H9 (cell line): ENCODE measurements around the gene SPOUT1. TPM values are rescaled to one million over a fixed set of nuclear protein-coding genes. Genes with fewer than 3 reads are reported as not detected.
A peak's percentile ranks its signal among the peaks of the same experiment; 100 is the strongest.

Experiments used
- DNase-seq: peaks from one replicate; pipeline ENCODE4 v3.0.0-alpha.2; 2017
- H2AFZ ChIP-seq: one replicate; pipeline ENCODE4 v1.6.1; 2013; ENCODE audit warnings: mild to moderate bottlenecking, low read length, control low read depth, moderate library complexity
- H2AK5ac ChIP-seq: 2 replicates; pipeline ENCODE4 v1.6.1; 2013; ENCODE audit warnings: low read length, control low read depth, mixed read lengths; ENCODE audit not compliant: insufficient read length
- H2BK120ac ChIP-seq: one replicate; pipeline ENCODE4 v1.6.1; 2013; ENCODE audit warnings: low read depth, mild to moderate bottlenecking, low read length, control low read depth, inconsistent platforms; ENCODE audit not compliant: poor library complexity, severe bottlenecking
- H2BK12ac ChIP-seq: 2 replicates; pipeline ENCODE4 v1.6.1; 2013; ENCODE audit warnings: low read length, control low read depth, mixed read lengths, low read depth; ENCODE audit not compliant: insufficient read length
- H2BK15ac ChIP-seq: 2 replicates; pipeline ENCODE4 v1.6.1; 2013; ENCODE audit warnings: low read depth, low read length, control low read depth
- H2BK20ac ChIP-seq: one replicate; pipeline ENCODE4 v1.6.1; 2013; ENCODE audit warnings: low read depth, mild to moderate bottlenecking, low read length, control low read depth, inconsistent platforms; ENCODE audit not compliant: poor library complexity, severe bottlenecking
- H2BK5ac ChIP-seq: 2 replicates; pipeline ENCODE4 v1.6.1; 2013; ENCODE audit warnings: low read length, control low read depth, mixed read lengths; ENCODE audit not compliant: insufficient read length
- H3K14ac ChIP-seq: 2 replicates; pipeline ENCODE4 v1.6.1; 2013; ENCODE audit warnings: low read length, control low read depth; ENCODE audit not compliant: insufficient read depth
- H3K18ac ChIP-seq: 2 replicates; pipeline ENCODE4 v1.6.1; 2013; ENCODE audit warnings: low read depth, mild to moderate bottlenecking, mixed read lengths, low read length, control low read depth; ENCODE audit not compliant: insufficient read length
- H3K23ac ChIP-seq: 2 replicates; pipeline ENCODE4 v1.6.1; 2013; ENCODE audit warnings: low read length, control low read depth, mixed read lengths, low read depth; ENCODE audit not compliant: insufficient read length
- H3K23me2 ChIP-seq: 2 replicates; pipeline ENCODE4 v1.6.1; 2013; ENCODE audit warnings: low read depth, mild to moderate bottlenecking, mixed read lengths, low read length, control low read depth; ENCODE audit not compliant: insufficient read length, poor library complexity, severe bottlenecking
- H3K27ac ChIP-seq: 2 replicates; pipeline ENCODE4 v1.5.1; 2013; ENCODE audit warnings: low read length, control low read depth, mixed read lengths, low read depth; ENCODE audit not compliant: insufficient read length
- H3K27me3 ChIP-seq: 2 replicates; pipeline ENCODE4 v1.6.1; 2013; ENCODE audit warnings: low read length, control low read depth, inconsistent platforms; ENCODE audit not compliant: insufficient read depth
- H3K4ac ChIP-seq: 2 replicates; pipeline ENCODE4 v1.6.1; 2013; ENCODE audit warnings: low read depth, mild to moderate bottlenecking, control low read depth, inconsistent platforms, low read length, moderate library complexity
- H3K4me1 ChIP-seq: 2 replicates; pipeline ENCODE4 v1.6.1; 2013; ENCODE audit warnings: low read length, control low read depth, inconsistent platforms; ENCODE audit not compliant: insufficient read depth
- H3K4me2 ChIP-seq: 2 replicates; pipeline ENCODE4 v1.6.1; 2013; ENCODE audit warnings: low read length, control low read depth, mixed read lengths; ENCODE audit not compliant: insufficient read length, insufficient read depth
- H3K56ac ChIP-seq: 2 replicates; pipeline ENCODE4 v1.6.1; 2013; ENCODE audit warnings: low read depth, mild to moderate bottlenecking, mixed read lengths, low read length, control low read depth; ENCODE audit not compliant: insufficient read length
- H3K79me1 ChIP-seq: 2 replicates; pipeline ENCODE4 v1.6.1; 2013; ENCODE audit warnings: low read depth, mild to moderate bottlenecking, moderate library complexity, low read length, control low read depth, inconsistent platforms; ENCODE audit not compliant: insufficient read depth, poor library complexity, severe bottlenecking
- H3K79me2 ChIP-seq: 2 replicates; pipeline ENCODE4 v1.6.1; 2013; ENCODE audit warnings: low read length, control low read depth, inconsistent platforms; ENCODE audit not compliant: insufficient read depth
- H3K9ac ChIP-seq: 2 replicates; pipeline ENCODE4 v1.6.1; 2013; ENCODE audit warnings: low read length, control low read depth, mixed read lengths; ENCODE audit not compliant: insufficient read length; ENCODE audit errors: extremely low read depth
- H3K9me3 ChIP-seq: one replicate; pipeline ENCODE4 v1.6.1; 2013; ENCODE audit warnings: low read depth, low read length, inconsistent platforms; ENCODE audit not compliant: control insufficient read depth
- H3T11ph ChIP-seq: one replicate; pipeline ENCODE4 v1.6.1; 2013; ENCODE audit warnings: mild to moderate bottlenecking, low read length, control low read depth, inconsistent platforms
- H4K20me1 ChIP-seq: one replicate; pipeline ENCODE4 v1.6.1; 2013; ENCODE audit not compliant: control insufficient read depth, insufficient read length, insufficient read depth
- H4K5ac ChIP-seq: 2 replicates; pipeline ENCODE4 v1.6.1; 2013; ENCODE audit warnings: low read depth, mild to moderate bottlenecking, mixed read lengths, low read length, control low read depth; ENCODE audit not compliant: insufficient read length
- H4K8ac ChIP-seq: replicated peaks from 2 replicates; pipeline ENCODE4 v1.6.1; 2013; ENCODE audit warnings: low read length, control low read depth, mixed read lengths, low read depth; ENCODE audit not compliant: insufficient read length
- H4K91ac ChIP-seq: 2 replicates; pipeline ENCODE4 v1.6.1; 2013; ENCODE audit warnings: low read depth, mild to moderate bottlenecking, moderate library complexity, mixed read lengths, low read length, control low read depth; ENCODE audit not compliant: insufficient read length
- H3K27ac Mint-ChIP-seq, 3 experiments: 2 replicates in 2 of 3; 3 replicates in 1 of 3; pipeline ENCODE4 v1.8.0; 2020 to 2021; ENCODE audit warnings: mixed read lengths in 3 of 3, mild to moderate bottlenecking in 1 of 3, moderate library complexity in 1 of 3
- H3K27me3 Mint-ChIP-seq: 2 replicates; pipeline ENCODE4 v1.8.0; 2021; ENCODE audit warnings: low read depth, mild to moderate bottlenecking, moderate library complexity, mixed read lengths
- H3K36me3 Mint-ChIP-seq, 3 experiments: 2 replicates in 2 of 3; 3 replicates in 1 of 3; pipeline ENCODE4 v1.8.0; 2020 to 2021; ENCODE audit warnings: low read depth in 3 of 3, mixed read lengths in 3 of 3; ENCODE audit not compliant: insufficient read depth in 1 of 3
- H3K4me1 Mint-ChIP-seq, 2 experiments: 2 replicates each; pipeline ENCODE4 v1.8.0; 2020; ENCODE audit warnings: mixed read lengths in 2 of 2
- H3K4me3 Mint-ChIP-seq, 2 experiments: 2 replicates in 1 of 2; 3 replicates in 1 of 2; pipeline ENCODE4 v1.8.0; 2020 to 2021; ENCODE audit warnings: mild to moderate bottlenecking in 2 of 2, mixed read lengths in 2 of 2, moderate library complexity in 1 of 2
- H3K9me3 Mint-ChIP-seq, 2 experiments: 2 replicates in 1 of 2; 3 replicates in 1 of 2; pipeline ENCODE4 v1.8.0; 2020; ENCODE audit warnings: mild to moderate bottlenecking in 2 of 2, mixed read lengths in 2 of 2, moderate library complexity in 1 of 2
- CTCF ChIP-seq: fragments of 200-600 bp; sonication (generic); conservative IDR thresholded peaks from 3 replicates; pipeline ENCODE4 v1.8.0; 2021; ENCODE audit warnings: antibody characterized with exemption, mild to moderate bottlenecking
- WGBS: extraction: QIAGEN DNeasy Blood & Tissue Kit; methylation state at CpG from one replicate; pipeline ENCODE4 v1.1.7; 2013; ENCODE audit warnings: missing lambda C conversion rate, low lambda C conversion rate, mixed read lengths; ENCODE audit not compliant: insufficient read length; ENCODE audit errors: extremely low coverage; 5-methylcytosine and 5-hydroxymethylcytosine counted together
- total RNA-seq: library from RNA; stranded (reverse); gene quantifications from 2 replicates; pipeline ENCODE4 v1.2.1, GENCODE V29; 2021

Gene SPOUT1
- total RNA-seq, 1 experiment from 2014 or later, result 86.3 TPM

- Histone ChIP-seq H2BK15ac (no peak overlapping the region), H2AK5ac (no peak overlapping the region), H3K18ac (no peak overlapping the region), H2AFZ (no peak overlapping the region), H3K27ac (no peak overlapping the region), H3K23me2 (no peaks in the 10 kb centered on the region), H3K79me2 (no peaks in the 10 kb centered on the region; the same call in 1 of the 2 replicates), H2BK20ac (no peak overlapping the region), H3K79me1 (no peaks in the 10 kb centered on the region), H3K9me3 (no peaks in the 10 kb centered on the region), H3K4me1 (no peaks in the 10 kb centered on the region), H4K20me1 (peaks cover 4% of the 10 kb centered on the region), H3K27me3 (no peaks in the 10 kb centered on the region), H3K4ac (no peak overlapping the region), H3K14ac (no peak overlapping the region), H2BK12ac (no peak overlapping the region), H4K8ac (no peak overlapping the region), H2BK120ac (no peak overlapping the region), H3K56ac (no peak overlapping the region), H3K4me2 (no peak overlapping the region), H4K5ac (no peak overlapping the region), H3K9ac (no peak overlapping the region), H2BK5ac (no peak overlapping the region), H3K23ac (no peak overlapping the region), H3T11ph (no peak overlapping the region), H4K91ac (no peak overlapping the region)
- TF ChIP-seq CTCF, result peak; percentile 98
- Mint-ChIP-seq H3K27me3 (no peaks in the 10 kb centered on the region), H3K9me3 (no peaks in the 10 kb centered on the region), H3K27ac (peak overlapping the region in 2 of 3 experiments; percentile 60 to 73; a peak in 3 of 7 replicates), H3K4me1 (peaks cover 19 to 22% of the 10 kb centered on the region in 2 experiments), H3K4me3 (no peak overlapping the region; a peak in 2 of 5 replicates), H3K36me3 (no peaks in the 10 kb centered on the region; a peak in 3 of 7 replicates)
- peak; percentile 94 for DNase-seq
- no CpG with 5 or more reads among the region's 10 CpGs for WGBS
Measured at GRCh38 chr9:128863647-128864046, 34.1 kb upstream of the SPOUT1 start.
